ENCODE results near the gene MAPKAPK2. TPM values are rescaled to one million over a fixed set of nuclear protein-coding genes. Genes with fewer than 3 reads are reported as not detected.

Gene MAPKAPK2
- total and polyA plus RNA-seq, 2 experiments from 2014 or later: 7.5 to 63.3 TPM

DNA sequence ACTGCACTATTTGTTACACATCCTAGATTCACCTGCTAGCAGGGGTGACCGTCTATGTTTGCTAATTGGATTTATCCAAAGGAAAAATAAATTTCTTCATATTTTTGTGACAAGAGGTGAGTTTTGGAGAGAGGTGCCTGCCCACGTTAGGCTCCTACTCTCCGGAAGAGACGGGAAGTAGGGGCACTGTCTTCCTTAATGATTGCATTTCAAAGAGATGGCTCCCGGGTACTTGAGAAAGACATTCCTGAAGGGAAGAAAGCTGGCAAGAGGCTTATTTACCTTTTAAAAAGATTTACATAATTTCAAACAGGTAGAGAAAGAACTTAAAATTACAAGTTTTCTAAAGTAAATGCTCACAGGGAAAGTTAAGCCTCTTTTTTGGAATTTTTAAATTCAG lies 67.2 kb downstream of the MAPKAPK2 start:
- Histone ChIP-seq H3K27ac (no peak overlapping the region), H3K4me3 (no peak overlapping the region), H3K4me1 (ENCODE audit: insufficient read depth) (peaks cover 27% of the 10 kb centered on the region), H3K9ac (no peak overlapping the region), H3F3A (ENCODE audit: insufficient read depth) (peaks cover 21% of the 10 kb centered on the region), H3K36me3 (ENCODE audit: low read depth) (no peaks in the 10 kb centered on the region), H3K9me3 (ENCODE audit: low read depth) (no peaks in the 10 kb centered on the region), H4K20me1 (ENCODE audit: insufficient read depth) (no peaks in the 10 kb centered on the region), H3K4me2 (ENCODE audit: unreplicated experiment) (no peak overlapping the region), H3K79me2 (ENCODE audit: insufficient read depth) (no peaks in the 10 kb centered on the region), H3K27me3 (replicated peaks; ENCODE audit: insufficient read depth) (no peaks in the 10 kb centered on the region), H3K9me2 (ENCODE audit: insufficient read depth) (no peaks in the 10 kb centered on the region), H2AFZ (no peak overlapping the region)
- in situ Hi-C loops (cut with MboI): no loop called here
- WGBS, 2 experiments (ENCODE audit: low coverage in 1 of 2, low lambda C conversion rate in 2 of 2, missing lambda C conversion rate in 2 of 2): 50% methylated on average over 5 of the region's 5 CpGs
- TF ChIP-seq EZH2 (IDR thresholded peaks at IDR 0.05; ENCODE audit: insufficient read depth, poor library complexity, severe bottlenecking) (no peak), EZH2phosphoT487 (IDR thresholded peaks at IDR 0.05; ENCODE audit: insufficient read depth, low read depth) (no peak)
- DNase-seq: no peak

DNA sequence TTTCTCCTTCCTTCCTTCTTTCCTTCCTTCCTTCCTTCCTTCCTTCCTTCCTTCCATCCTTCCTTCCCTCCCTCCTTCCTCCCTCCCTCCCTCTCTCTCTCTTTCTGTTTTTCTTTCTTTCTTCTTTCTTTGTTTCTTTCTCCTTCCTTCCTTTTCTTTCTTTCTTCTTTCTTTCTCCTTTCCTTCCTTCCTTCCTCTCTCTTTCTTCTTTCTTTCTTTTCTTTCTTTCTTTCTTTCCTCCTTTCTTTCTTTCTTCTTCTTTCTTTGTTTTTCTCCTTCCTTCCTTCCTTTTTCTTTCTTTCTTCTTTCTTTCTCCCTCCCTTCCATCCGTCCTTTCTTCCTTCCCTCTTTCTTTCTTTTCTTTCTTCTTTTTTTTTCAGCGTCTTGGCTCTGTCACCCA lies 67.8 kb downstream of the MAPKAPK2 start:
- 77 to 87% methylated on average over 2 of the region's 2 CpGs for WGBS, 2 experiments (ENCODE audit: low coverage in 1 of 2, low lambda C conversion rate in 2 of 2, missing lambda C conversion rate in 2 of 2)
- H2AFZ ChIP-seq: no peak overlapping the region
- no peaks in the 10 kb centered on the region for H3K27me3 ChIP-seq (replicated peaks; ENCODE audit: insufficient read depth)
- H3F3A ChIP-seq (ENCODE audit: insufficient read depth): peaks cover 21% of the 10 kb centered on the region
- in situ Hi-C loops (cut with MboI): no loop called here
- no peaks in the 10 kb centered on the region for H3K9me2 ChIP-seq (ENCODE audit: insufficient read depth)
- no peak for DNase-seq
- no peaks in the 10 kb centered on the region for H3K9me3 ChIP-seq (ENCODE audit: low read depth)
- no peak overlapping the region for H3K4me3 ChIP-seq
- H3K4me2 ChIP-seq (ENCODE audit: unreplicated experiment): no peak overlapping the region
- H4K20me1 ChIP-seq (ENCODE audit: insufficient read depth): no peaks in the 10 kb centered on the region
- no peaks in the 10 kb centered on the region for H3K79me2 ChIP-seq (ENCODE audit: insufficient read depth)
- no peak overlapping the region for H3K9ac ChIP-seq
- TF ChIP-seq EZH2phosphoT487 (IDR thresholded peaks at IDR 0.05; ENCODE audit: insufficient read depth, low read depth): no peak
- no peak for TF ChIP-seq EZH2 (IDR thresholded peaks at IDR 0.05; ENCODE audit: insufficient read depth, poor library complexity, severe bottlenecking)
- no peaks in the 10 kb centered on the region for H3K36me3 ChIP-seq (ENCODE audit: low read depth)
- H3K27ac ChIP-seq: peak overlapping the region; percentile 57
- H3K4me1 ChIP-seq (ENCODE audit: insufficient read depth): peaks cover 27% of the 10 kb centered on the region

DNA sequence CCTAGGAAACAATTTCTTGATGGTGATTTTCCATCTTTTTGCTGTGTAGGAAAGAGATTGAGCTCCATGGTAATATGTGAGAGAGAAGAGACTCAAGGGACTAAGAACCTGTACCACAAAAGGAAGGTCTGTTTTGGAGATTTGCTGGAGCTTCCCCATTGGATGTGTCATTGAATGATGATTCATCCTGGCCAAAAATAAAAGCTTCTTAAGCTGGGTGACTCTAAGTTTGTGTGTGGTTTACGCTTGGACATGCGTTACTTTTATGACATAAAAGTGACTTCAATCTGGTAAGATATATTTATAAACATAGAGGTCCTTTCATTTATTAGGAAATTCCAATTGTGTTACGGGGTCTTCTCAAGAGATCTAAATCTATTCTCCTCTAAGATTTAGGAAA lies 68.4 kb downstream of the MAPKAPK2 start:
- TF ChIP-seq EZH2 (IDR thresholded peaks at IDR 0.05; ENCODE audit: insufficient read depth, poor library complexity, severe bottlenecking) (no peak), EZH2phosphoT487 (IDR thresholded peaks at IDR 0.05; ENCODE audit: insufficient read depth, low read depth) (no peak)
- 35 to 39% methylated on average over 3 of the region's 3 CpGs for WGBS, 2 experiments (ENCODE audit: low coverage in 1 of 2, low lambda C conversion rate in 2 of 2, missing lambda C conversion rate in 2 of 2)
- no peaks in the 10 kb centered on the region for H4K20me1 ChIP-seq (ENCODE audit: insufficient read depth)

DNA sequence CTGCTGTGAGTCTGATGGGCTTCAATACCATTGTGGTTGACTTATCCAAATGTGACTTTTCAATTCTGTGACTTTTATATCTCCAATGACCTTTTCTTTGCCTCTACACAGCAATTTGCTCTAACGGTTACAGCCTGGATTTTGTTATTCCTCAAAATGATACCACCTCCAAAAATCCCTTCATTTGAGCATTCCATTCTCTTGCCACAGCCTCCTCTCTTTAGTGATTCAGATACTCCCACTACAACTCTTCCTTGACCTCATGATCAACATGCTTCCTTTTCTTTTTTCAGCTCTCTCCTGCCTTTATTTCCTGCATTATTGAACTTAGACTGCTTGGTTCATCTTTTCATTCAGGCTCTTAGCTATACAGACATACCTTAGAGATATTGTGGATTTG lies 69.3 kb downstream of the MAPKAPK2 start:
- Histone ChIP-seq H2AFZ (no peak overlapping the region), H3F3A (ENCODE audit: insufficient read depth) (peaks cover 21% of the 10 kb centered on the region), H3K9me3 (ENCODE audit: low read depth) (no peaks in the 10 kb centered on the region), H3K79me2 (ENCODE audit: insufficient read depth) (no peaks in the 10 kb centered on the region), H3K4me2 (ENCODE audit: unreplicated experiment) (peak overlapping the region; percentile 50), H4K20me1 (ENCODE audit: insufficient read depth) (no peaks in the 10 kb centered on the region), H3K4me1 (ENCODE audit: insufficient read depth) (peaks cover 23% of the 10 kb centered on the region), H3K27ac (peak overlapping the region; percentile 57), H3K27me3 (replicated peaks; ENCODE audit: insufficient read depth) (no peaks in the 10 kb centered on the region), H3K9ac (no peak overlapping the region), H3K9me2 (ENCODE audit: insufficient read depth) (no peaks in the 10 kb centered on the region), H3K4me3 (no peak overlapping the region), H3K36me3 (ENCODE audit: low read depth) (no peaks in the 10 kb centered on the region)
- in situ Hi-C loops (cut with MboI): no loop called here
- TF ChIP-seq EZH2phosphoT487 (IDR thresholded peaks at IDR 0.05; ENCODE audit: insufficient read depth, low read depth) (no peak), EZH2 (IDR thresholded peaks at IDR 0.05; ENCODE audit: insufficient read depth, poor library complexity, severe bottlenecking) (no peak)
- WGBS, 2 experiments (ENCODE audit: low coverage in 1 of 2, low lambda C conversion rate in 2 of 2, missing lambda C conversion rate in 2 of 2): 0 to 12% methylated on average over 1 of the region's 1 CpG
- peak; percentile 81 for DNase-seq

More for the DNA sequence above, 68.4 kb downstream of the MAPKAPK2 start:
- Histone ChIP-seq H3K27ac (peak overlapping the region; percentile 57), H3K4me2 (ENCODE audit: unreplicated experiment) (peak overlapping the region; percentile 50), H3K27me3 (replicated peaks; ENCODE audit: insufficient read depth) (no peaks in the 10 kb centered on the region), H3K79me2 (ENCODE audit: insufficient read depth) (no peaks in the 10 kb centered on the region), H3K36me3 (ENCODE audit: low read depth) (no peaks in the 10 kb centered on the region), H3K9me2 (ENCODE audit: insufficient read depth) (no peaks in the 10 kb centered on the region), H3K4me3 (no peak overlapping the region), H3F3A (ENCODE audit: insufficient read depth) (peaks cover 21% of the 10 kb centered on the region), H3K9me3 (ENCODE audit: low read depth) (no peaks in the 10 kb centered on the region), H2AFZ (no peak overlapping the region), H3K9ac (no peak overlapping the region), H3K4me1 (ENCODE audit: insufficient read depth) (peaks cover 27% of the 10 kb centered on the region)
- in situ Hi-C loops (cut with MboI): no loop called here
- DNase-seq: peak; percentile 84

All from GM23248 (cell line).